ENCODE data around the gene SULT1E1.

Gene SULT1E1

GRCh38 chr4:69860052-69860451, at the start of gene SULT1E1:
Gene SULT1E1 (minus strand): TSS chr4:69860145. CDS start chr4:69857644, 2,501 bp downstream.
- H3K4me1 ChIP-seq (ENCODE audit: insufficient read depth, low read length): no peaks in the 10 kb centered on the region
- no peak within 1 kb of the TSS for H3K27ac ChIP-seq (ENCODE audit: low read depth, low read length)
- no peaks in the 10 kb centered on the region for H3K27me3 ChIP-seq (ENCODE audit: control insufficient read depth in 1 of 2, insufficient read depth in 2 of 2, low read length in 2 of 2)
- H3K4me3 ChIP-seq (ENCODE audit: low read depth in 1 of 2, low read length in 2 of 2): no peak within 1 kb of the TSS
- no peak within 1 kb of the TSS for H3K9ac ChIP-seq (ENCODE audit: low read length)
- no peaks in the 10 kb centered on the region for H3K36me3 ChIP-seq (ENCODE audit: insufficient read depth, low read length)
- H3K9me3 ChIP-seq (ENCODE audit: low read length): no peaks in the 10 kb centered on the region

GRCh38 chr4:69909195-69909594, 49.2 kb upstream of the SULT1E1 start:
- Histone ChIP-seq H3K27ac (ENCODE audit: low read depth, low read length) (no peak overlapping the region), H3K9ac (ENCODE audit: low read length) (no peak overlapping the region), H3K27me3 (ENCODE audit: control insufficient read depth in 1 of 2, insufficient read depth in 2 of 2, low read length in 2 of 2) (no peaks in the 10 kb centered on the region), H3K36me3 (ENCODE audit: insufficient read depth, low read length) (no peaks in the 10 kb centered on the region), H3K9me3 (ENCODE audit: low read length) (no peaks in the 10 kb centered on the region), H3K4me3 (ENCODE audit: low read depth in 1 of 2, low read length in 2 of 2) (no peak overlapping the region), H3K4me1 (ENCODE audit: insufficient read depth, low read length) (no peaks in the 10 kb centered on the region)

- Histone ChIP-seq H3K36me3 (ENCODE audit: insufficient read depth, low read length) (no peaks in the 10 kb centered on the region), H3K4me3 (ENCODE audit: low read depth in 1 of 2, low read length in 2 of 2) (no peak overlapping the region), H3K4me1 (ENCODE audit: insufficient read depth, low read length) (no peaks in the 10 kb centered on the region), H3K9ac (ENCODE audit: low read length) (no peak overlapping the region), H3K27me3 (ENCODE audit: control insufficient read depth in 1 of 2, insufficient read depth in 2 of 2, low read length in 2 of 2) (no peaks in the 10 kb centered on the region), H3K27ac (ENCODE audit: low read depth, low read length) (no peak overlapping the region), H3K9me3 (ENCODE audit: low read length) (no peaks in the 10 kb centered on the region)
Observed at GRCh38 chr4:69907151-69907550, 47.2 kb upstream of the SULT1E1 start.

- Histone ChIP-seq H3K4me3 (ENCODE audit: low read depth in 1 of 2, low read length in 2 of 2) (no peak overlapping the region), H3K4me1 (ENCODE audit: insufficient read depth, low read length) (no peaks in the 10 kb centered on the region), H3K9ac (ENCODE audit: low read length) (no peak overlapping the region), H3K9me3 (ENCODE audit: low read length) (no peaks in the 10 kb centered on the region), H3K36me3 (ENCODE audit: insufficient read depth, low read length) (no peaks in the 10 kb centered on the region), H3K27ac (ENCODE audit: low read depth, low read length) (no peak overlapping the region), H3K27me3 (ENCODE audit: control insufficient read depth in 1 of 2, insufficient read depth in 2 of 2, low read length in 2 of 2) (no peaks in the 10 kb centered on the region)
Observed at GRCh38 chr4:69896530-69897116, 36.7 kb upstream of the SULT1E1 start.

GRCh38 chr4:69894721-69895120, 34.8 kb upstream of the SULT1E1 start:
- no peak overlapping the region for H3K27ac ChIP-seq (ENCODE audit: low read depth, low read length)

GRCh38 chr4:69894186-69894585, 34.2 kb upstream of the SULT1E1 start:
- no peak overlapping the region for H3K4me3 ChIP-seq (ENCODE audit: low read depth in 1 of 2, low read length in 2 of 2)
- H3K27ac ChIP-seq (ENCODE audit: low read depth, low read length): no peak overlapping the region
- no peaks in the 10 kb centered on the region for H3K4me1 ChIP-seq (ENCODE audit: insufficient read depth, low read length)
- no peaks in the 10 kb centered on the region for H3K9me3 ChIP-seq (ENCODE audit: low read length)
- no peaks in the 10 kb centered on the region for H3K27me3 ChIP-seq (ENCODE audit: control insufficient read depth in 1 of 2, insufficient read depth in 2 of 2, low read length in 2 of 2)
- no peaks in the 10 kb centered on the region for H3K36me3 ChIP-seq (ENCODE audit: insufficient read depth, low read length)
- no peak overlapping the region for H3K9ac ChIP-seq (ENCODE audit: low read length)

More at GRCh38 chr4:69894721-69895120, 34.8 kb upstream of the SULT1E1 start:
- Histone ChIP-seq H3K4me3 (ENCODE audit: low read depth in 1 of 2, low read length in 2 of 2) (no peak overlapping the region), H3K9me3 (ENCODE audit: low read length) (no peaks in the 10 kb centered on the region), H3K36me3 (ENCODE audit: insufficient read depth, low read length) (no peaks in the 10 kb centered on the region), H3K9ac (ENCODE audit: low read length) (no peak overlapping the region), H3K27me3 (ENCODE audit: control insufficient read depth in 1 of 2, insufficient read depth in 2 of 2, low read length in 2 of 2) (no peaks in the 10 kb centered on the region), H3K4me1 (ENCODE audit: insufficient read depth, low read length) (no peaks in the 10 kb centered on the region)

- Histone ChIP-seq H3K27me3 (ENCODE audit: control insufficient read depth in 1 of 2, insufficient read depth in 2 of 2, low read length in 2 of 2) (no peaks in the 10 kb centered on the region), H3K27ac (ENCODE audit: low read depth, low read length) (no peak overlapping the region), H3K4me1 (ENCODE audit: insufficient read depth, low read length) (no peaks in the 10 kb centered on the region), H3K4me3 (ENCODE audit: low read depth in 1 of 2, low read length in 2 of 2) (no peak overlapping the region), H3K36me3 (ENCODE audit: insufficient read depth, low read length) (no peaks in the 10 kb centered on the region), H3K9me3 (ENCODE audit: low read length) (no peaks in the 10 kb centered on the region), H3K9ac (ENCODE audit: low read length) (no peak overlapping the region)
Observed at GRCh38 chr4:69888336-69888735, 28.4 kb upstream of the SULT1E1 start.

- no peaks in the 10 kb centered on the region for H3K4me1 ChIP-seq (ENCODE audit: insufficient read depth, low read length)
- no peaks in the 10 kb centered on the region for H3K9me3 ChIP-seq (ENCODE audit: low read length)
- no peaks in the 10 kb centered on the region for H3K36me3 ChIP-seq (ENCODE audit: insufficient read depth, low read length)
- H3K27ac ChIP-seq (ENCODE audit: low read depth, low read length): no peak overlapping the region
- no peaks in the 10 kb centered on the region for H3K27me3 ChIP-seq (ENCODE audit: control insufficient read depth in 1 of 2, insufficient read depth in 2 of 2, low read length in 2 of 2)
- H3K9ac ChIP-seq (ENCODE audit: low read length): no peak overlapping the region
- no peak overlapping the region for H3K4me3 ChIP-seq (ENCODE audit: low read depth in 1 of 2, low read length in 2 of 2)
Observed at GRCh38 chr4:69882150-69882549, 22.2 kb upstream of the SULT1E1 start.

GRCh38 chr4:69881173-69881773, 21.3 kb upstream of the SULT1E1 start:
- no peak overlapping the region for H3K9ac ChIP-seq (ENCODE audit: low read length)
- no peak overlapping the region for H3K27ac ChIP-seq (ENCODE audit: low read depth, low read length)
- no peaks in the 10 kb centered on the region for H3K9me3 ChIP-seq (ENCODE audit: low read length)
- H3K36me3 ChIP-seq (ENCODE audit: insufficient read depth, low read length): no peaks in the 10 kb centered on the region
- H3K4me3 ChIP-seq (ENCODE audit: low read depth in 1 of 2, low read length in 2 of 2): no peak overlapping the region
- no peaks in the 10 kb centered on the region for H3K27me3 ChIP-seq (ENCODE audit: control insufficient read depth in 1 of 2, insufficient read depth in 2 of 2, low read length in 2 of 2)
- H3K4me1 ChIP-seq (ENCODE audit: insufficient read depth, low read length): no peaks in the 10 kb centered on the region

- H3K36me3 ChIP-seq (ENCODE audit: insufficient read depth, low read length): no peaks in the 10 kb centered on the region
- H3K27ac ChIP-seq (ENCODE audit: low read depth, low read length): no peak overlapping the region
- no peak overlapping the region for H3K9ac ChIP-seq (ENCODE audit: low read length)
- H3K27me3 ChIP-seq (ENCODE audit: control insufficient read depth in 1 of 2, insufficient read depth in 2 of 2, low read length in 2 of 2): no peaks in the 10 kb centered on the region
- no peaks in the 10 kb centered on the region for H3K9me3 ChIP-seq (ENCODE audit: low read length)
- no peaks in the 10 kb centered on the region for H3K4me1 ChIP-seq (ENCODE audit: insufficient read depth, low read length)
- H3K4me3 ChIP-seq (ENCODE audit: low read depth in 1 of 2, low read length in 2 of 2): no peak overlapping the region
Observed at GRCh38 chr4:69878250-69878649, 18.3 kb upstream of the SULT1E1 start.

- Histone ChIP-seq H3K9me3 (ENCODE audit: low read length) (no peaks in the 10 kb centered on the region), H3K27ac (ENCODE audit: low read depth, low read length) (no peak overlapping the region), H3K9ac (ENCODE audit: low read length) (no peak overlapping the region), H3K27me3 (ENCODE audit: control insufficient read depth in 1 of 2, insufficient read depth in 2 of 2, low read length in 2 of 2) (no peaks in the 10 kb centered on the region), H3K4me3 (ENCODE audit: low read depth in 1 of 2, low read length in 2 of 2) (no peak overlapping the region), H3K4me1 (ENCODE audit: insufficient read depth, low read length) (no peaks in the 10 kb centered on the region), H3K36me3 (ENCODE audit: insufficient read depth, low read length) (no peaks in the 10 kb centered on the region)
Observed at GRCh38 chr4:69877453-69877852, 17.5 kb upstream of the SULT1E1 start.

GRCh38 chr4:69876071-69876470, 16.1 kb upstream of the SULT1E1 start:
- Histone ChIP-seq H3K27me3 (ENCODE audit: control insufficient read depth in 1 of 2, insufficient read depth in 2 of 2, low read length in 2 of 2) (no peaks in the 10 kb centered on the region), H3K4me3 (ENCODE audit: low read depth in 1 of 2, low read length in 2 of 2) (no peak overlapping the region), H3K9ac (ENCODE audit: low read length) (no peak overlapping the region), H3K4me1 (ENCODE audit: insufficient read depth, low read length) (no peaks in the 10 kb centered on the region), H3K27ac (ENCODE audit: low read depth, low read length) (no peak overlapping the region), H3K36me3 (ENCODE audit: insufficient read depth, low read length) (no peaks in the 10 kb centered on the region), H3K9me3 (ENCODE audit: low read length) (no peaks in the 10 kb centered on the region)
